WI38 (cell line): ENCODE data around the gene FLT3.
"Not testable (repeated sequence)": the region's sequence is repeated elsewhere in the genome, so short reads cannot be mapped to it uniquely, and the experiment has no call there.

Experiments
- H3K4me3 ChIP-seq: 2 replicates; pipeline ENCODE4 v1.5.1; 2011; ENCODE audit warnings: low read depth, mild to moderate bottlenecking, control low read depth, low read length
- CTCF ChIP-seq: IDR thresholded peaks from 2 replicates; pipeline ENCODE4 v1.5.1; 2012; ENCODE audit warnings: low read depth, mild to moderate bottlenecking, control low read depth, low read length

The FLT3 gene

GRCh38 chr13:28013482-28013881 lies 86.9 kb downstream of the FLT3 start:
- TF ChIP-seq CTCF: no peak
- H3K4me3 ChIP-seq: no peak overlapping the region

GRCh38 chr13:28012896-28013295 lies 87.5 kb downstream of the FLT3 start:
- H3K4me3 ChIP-seq: no peak overlapping the region
- TF ChIP-seq CTCF: no peak

GRCh38 chr13:28012383-28012782 lies 88.0 kb downstream of the FLT3 start:
- TF ChIP-seq CTCF: no peak
- no peak overlapping the region for H3K4me3 ChIP-seq

GRCh38 chr13:28010046-28010445 lies 90.3 kb downstream of the FLT3 start:
- TF ChIP-seq CTCF: no peak
- no peak overlapping the region for H3K4me3 ChIP-seq

GRCh38 chr13:28005016-28005415 lies 95.4 kb downstream of the FLT3 start:
- H3K4me3 ChIP-seq: not testable (repeated sequence)

GRCh38 chr13:28002886-28003698 lies 97.3 kb downstream of the FLT3 start:
- TF ChIP-seq CTCF: no peak
- no peak overlapping the region for H3K4me3 ChIP-seq

GRCh38 chr13:28001837-28002473 lies 98.4 kb downstream of the FLT3 start:
- H3K4me3 ChIP-seq: no peak overlapping the region
- TF ChIP-seq CTCF: no peak
